Measurements from ENCODE around the gene DLX3. TPM values are rescaled to one million over a fixed set of nuclear protein-coding genes. Genes with fewer than 3 reads are reported as not detected.

Gene DLX3
- total RNA-seq, 1 donor from 2014 or later: not detected

DNA sequence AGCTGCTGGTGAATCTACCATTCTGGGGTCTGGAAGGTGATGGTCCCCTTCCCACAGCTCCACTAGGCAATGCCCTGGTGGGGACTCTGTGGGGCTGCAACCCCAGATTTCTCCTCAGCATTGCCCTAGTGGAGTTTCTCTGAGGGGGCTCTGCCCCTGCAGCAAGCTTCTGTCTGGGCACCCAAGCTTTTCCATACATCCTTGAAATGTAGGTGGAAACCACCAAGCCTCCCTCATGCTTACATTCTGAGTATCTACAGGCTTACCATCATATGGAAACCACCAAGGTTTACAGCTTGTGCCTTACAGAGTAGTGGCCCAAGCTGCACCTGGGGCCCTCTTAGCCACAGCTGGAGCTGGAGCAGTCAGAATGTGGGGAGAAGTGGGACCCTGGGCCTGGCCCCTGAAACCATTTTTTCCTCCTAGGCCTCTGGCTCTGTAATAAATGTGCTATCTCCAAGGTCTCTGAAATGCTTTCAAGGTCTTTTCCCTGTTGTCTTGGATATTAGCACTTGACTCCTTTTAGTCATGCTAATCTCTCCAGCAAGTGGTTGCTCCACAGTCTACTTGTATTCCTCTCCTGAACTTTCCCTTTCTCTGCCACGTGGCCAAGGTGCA is 19.6 kb upstream of the DLX3 start:
- peaks cover 23% of the 10 kb centered on the region for H3K9me3 Mint-ChIP-seq (ENCODE audit: unreplicated experiment)
- no peak overlapping the region for H3K27ac Mint-ChIP-seq (ENCODE audit: unreplicated experiment)
- H3K27me3 Mint-ChIP-seq (ENCODE audit: unreplicated experiment): peaks cover 21% of the 10 kb centered on the region
- TF ChIP-seq, protein P1, sequence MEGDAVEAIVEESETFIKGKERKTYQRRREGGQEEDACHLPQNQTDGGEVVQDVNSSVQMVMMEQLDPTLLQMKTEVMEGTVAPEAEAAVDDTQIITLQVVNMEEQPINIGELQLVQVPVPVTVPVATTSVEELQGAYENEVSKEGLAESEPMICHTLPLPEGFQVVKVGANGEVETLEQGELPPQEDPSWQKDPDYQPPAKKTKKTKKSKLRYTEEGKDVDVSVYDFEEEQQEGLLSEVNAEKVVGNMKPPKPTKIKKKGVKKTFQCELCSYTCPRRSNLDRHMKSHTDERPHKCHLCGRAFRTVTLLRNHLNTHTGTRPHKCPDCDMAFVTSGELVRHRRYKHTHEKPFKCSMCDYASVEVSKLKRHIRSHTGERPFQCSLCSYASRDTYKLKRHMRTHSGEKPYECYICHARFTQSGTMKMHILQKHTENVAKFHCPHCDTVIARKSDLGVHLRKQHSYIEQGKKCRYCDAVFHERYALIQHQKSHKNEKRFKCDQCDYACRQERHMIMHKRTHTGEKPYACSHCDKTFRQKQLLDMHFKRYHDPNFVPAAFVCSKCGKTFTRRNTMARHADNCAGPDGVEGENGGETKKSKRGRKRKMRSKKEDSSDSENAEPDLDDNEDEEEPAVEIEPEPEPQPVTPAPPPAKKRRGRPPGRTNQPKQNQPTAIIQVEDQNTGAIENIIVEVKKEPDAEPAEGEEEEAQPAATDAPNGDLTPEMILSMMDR (IDR thresholded peaks at IDR 0.05): no peak
- no peak overlapping the region for H3K4me3 Mint-ChIP-seq (ENCODE audit: unreplicated experiment)
- H3K36me3 Mint-ChIP-seq (ENCODE audit: unreplicated experiment): no peaks in the 10 kb centered on the region
- peak; percentile 56 for DNase-seq (ENCODE audit: extremely low spot score, unreplicated experiment)
- peaks cover 4% of the 10 kb centered on the region for H3K4me1 Mint-ChIP-seq (ENCODE audit: unreplicated experiment)

DNA sequence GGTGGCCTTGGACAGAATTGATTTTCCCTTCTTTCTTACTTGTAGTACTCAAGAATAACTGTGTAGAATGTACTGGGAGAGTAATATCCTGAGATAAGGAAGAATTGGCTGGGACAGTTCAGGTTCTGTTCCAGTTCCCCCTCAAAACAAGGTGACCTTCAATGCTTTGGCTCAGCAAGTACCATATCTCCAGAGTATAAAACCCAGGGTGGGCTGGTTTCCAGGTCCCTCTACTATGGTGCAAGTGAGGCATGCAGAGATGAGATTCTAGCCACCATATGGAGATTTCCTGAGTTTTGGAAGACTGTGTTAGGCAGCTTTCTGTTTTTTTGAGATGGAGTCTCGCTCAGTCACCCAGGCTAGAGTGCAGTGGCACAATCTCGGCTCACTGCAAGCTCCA is 18.1 kb upstream of the DLX3 start:
- peak; percentile 23 for DNase-seq (ENCODE audit: extremely low spot score, unreplicated experiment)
- H3K4me3 Mint-ChIP-seq (ENCODE audit: unreplicated experiment): no peak overlapping the region
- H3K36me3 Mint-ChIP-seq (ENCODE audit: unreplicated experiment): no peaks in the 10 kb centered on the region
- peaks cover 32% of the 10 kb centered on the region for H3K27me3 Mint-ChIP-seq (ENCODE audit: unreplicated experiment)
- no peaks in the 10 kb centered on the region for H3K4me1 Mint-ChIP-seq (ENCODE audit: unreplicated experiment)
- TF ChIP-seq, protein P1 (IDR thresholded peaks at IDR 0.05): no peak
- H3K27ac Mint-ChIP-seq (ENCODE audit: unreplicated experiment): no peak overlapping the region
- H3K9me3 Mint-ChIP-seq (ENCODE audit: unreplicated experiment): peaks cover 33% of the 10 kb centered on the region

DNA sequence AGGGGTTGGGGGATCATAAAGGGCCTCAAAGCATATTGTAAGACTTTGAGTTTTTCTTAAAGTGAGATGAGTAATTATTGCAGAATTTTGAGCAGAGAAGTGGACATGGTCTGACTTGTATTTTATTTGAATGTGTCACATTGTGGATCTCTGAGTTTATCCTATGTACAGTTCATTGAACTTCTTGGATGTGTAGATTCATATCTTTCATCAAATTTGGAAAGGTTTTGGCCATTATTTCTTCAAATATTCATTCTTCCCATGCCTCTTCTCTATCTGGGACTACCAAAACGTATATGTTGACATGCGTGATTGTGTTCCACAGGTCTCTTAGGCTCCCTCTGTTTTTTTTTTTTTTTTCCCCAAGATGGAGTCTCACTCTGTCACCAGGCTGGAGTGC is 14.3 kb upstream of the DLX3 start:
- H3K27ac Mint-ChIP-seq (ENCODE audit: unreplicated experiment): no peak overlapping the region
- no peaks in the 10 kb centered on the region for H3K36me3 Mint-ChIP-seq (ENCODE audit: unreplicated experiment)
- H3K4me3 Mint-ChIP-seq (ENCODE audit: unreplicated experiment): no peak overlapping the region
- DNase-seq (ENCODE audit: extremely low spot score, unreplicated experiment): no peak
- H3K4me1 Mint-ChIP-seq (ENCODE audit: unreplicated experiment): no peaks in the 10 kb centered on the region
- peaks cover 54% of the 10 kb centered on the region for H3K27me3 Mint-ChIP-seq (ENCODE audit: unreplicated experiment)
- TF ChIP-seq, protein P1 (IDR thresholded peaks at IDR 0.05): no peak
- H3K9me3 Mint-ChIP-seq (ENCODE audit: unreplicated experiment): peaks cover 27% of the 10 kb centered on the region

DNA sequence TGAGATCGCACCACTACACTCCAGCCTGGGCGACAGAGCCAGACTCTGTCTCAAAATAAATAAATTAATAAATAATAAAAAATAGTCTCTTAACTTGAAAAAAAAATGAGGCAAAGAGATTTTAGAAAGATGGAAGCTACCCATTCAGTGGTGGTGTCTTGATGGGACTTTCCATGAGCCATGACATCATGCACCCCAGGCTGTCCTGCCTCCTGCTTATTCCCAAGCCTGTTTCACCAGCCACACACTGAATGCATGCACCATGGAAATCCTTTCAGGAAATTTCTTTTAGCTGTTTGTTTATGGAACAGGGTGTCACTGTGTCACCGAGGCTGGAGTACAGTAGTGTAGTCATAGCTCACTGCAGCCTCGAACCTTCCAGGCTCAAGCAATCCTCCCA is 8.9 kb upstream of the DLX3 start:
- Mint-ChIP-seq H3K9me3 (ENCODE audit: unreplicated experiment) (peaks cover 4% of the 10 kb centered on the region), H3K36me3 (ENCODE audit: unreplicated experiment) (no peaks in the 10 kb centered on the region), H3K4me3 (ENCODE audit: unreplicated experiment) (no peak overlapping the region), H3K27ac (ENCODE audit: unreplicated experiment) (no peak overlapping the region), H3K27me3 (ENCODE audit: unreplicated experiment) (peaks cover 67% of the 10 kb centered on the region), H3K4me1 (ENCODE audit: unreplicated experiment) (no peaks in the 10 kb centered on the region)
- peak; percentile 56 for DNase-seq (ENCODE audit: extremely low spot score, unreplicated experiment)
- TF ChIP-seq, protein P1 (IDR thresholded peaks at IDR 0.05): no peak

DNA sequence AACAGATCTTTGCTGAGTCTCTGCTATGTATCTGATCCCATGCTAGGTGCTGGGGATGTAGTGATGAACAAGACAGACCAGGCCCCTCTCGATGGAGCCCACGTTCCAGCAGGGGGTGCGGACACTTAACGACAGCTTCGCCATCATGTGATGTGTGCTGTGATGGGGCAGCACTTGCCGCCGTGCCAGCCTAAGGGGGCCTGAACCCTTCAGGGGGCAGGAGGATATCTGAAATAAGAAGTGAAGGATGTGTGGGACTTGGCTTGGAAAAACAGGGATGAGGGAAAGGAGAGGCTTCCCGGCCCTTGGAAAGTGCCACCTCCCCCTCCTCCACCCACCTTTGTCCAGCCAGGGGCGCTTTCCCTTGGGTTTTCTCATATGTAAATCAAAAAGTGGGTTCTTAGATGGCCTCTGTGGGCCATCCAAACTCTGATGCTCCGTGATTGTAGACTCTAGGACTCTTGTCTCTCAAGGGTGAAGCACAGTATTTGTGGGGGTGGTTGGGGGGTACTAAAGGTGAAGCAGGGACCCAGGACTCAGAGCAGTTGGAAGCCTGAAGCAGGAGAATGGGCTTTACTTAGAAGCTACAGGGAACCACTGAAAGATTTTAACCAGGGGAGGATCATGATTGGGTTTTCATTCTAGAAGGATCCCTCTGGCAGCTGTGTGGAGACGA is 4.0 kb upstream of the DLX3 start:
- no peak overlapping the region for H3K4me3 Mint-ChIP-seq (ENCODE audit: unreplicated experiment)
- peaks cover 63% of the 10 kb centered on the region for H3K27me3 Mint-ChIP-seq (ENCODE audit: unreplicated experiment)
- DNase-seq (ENCODE audit: extremely low spot score, unreplicated experiment): no peak
- no peak overlapping the region for H3K27ac Mint-ChIP-seq (ENCODE audit: unreplicated experiment)
- H3K4me1 Mint-ChIP-seq (ENCODE audit: unreplicated experiment): peaks cover 27% of the 10 kb centered on the region
- no peaks in the 10 kb centered on the region for H3K9me3 Mint-ChIP-seq (ENCODE audit: unreplicated experiment)
- TF ChIP-seq, protein P1 (IDR thresholded peaks at IDR 0.05): no peak
- no peaks in the 10 kb centered on the region for H3K36me3 Mint-ChIP-seq (ENCODE audit: unreplicated experiment)

All from osteocyte (in vitro differentiated cells).